Smooth muscle cell (in vitro differentiated cells): ENCODE results near the gene FBXO17. TPM values are rescaled to one million over a fixed set of nuclear protein-coding genes. Genes with fewer than 3 reads are reported as not detected.

Experiments
- DNase-seq: peaks from one replicate; lab custom pipeline; 2025; ENCODE audit not compliant: unreplicated experiment; lab: John Stamatoyannopoulos, UW
- H2AFZ ChIP-seq: fragments of 200-600 bp; sonication (generic); 2 replicates; pipeline ENCODE4 v1.6.0; 2016; ENCODE audit warnings: antibody characterized with exemption, low read depth, mild to moderate bottlenecking
- H3F3A ChIP-seq: fragments of 200-600 bp; sonication (generic); 2 replicates; pipeline ENCODE4 v1.6.0; 2017; ENCODE audit warnings: antibody characterized with exemption, low read depth
- H3K27ac ChIP-seq: fragments of 200-600 bp; sonication (generic); 2 replicates; pipeline ENCODE4 v1.5.1; 2016; ENCODE audit warnings: low read depth, mild to moderate bottlenecking
- H3K27me3 ChIP-seq: fragments of 200-600 bp; sonication (generic); 2 replicates; pipeline ENCODE4 v1.6.1; 2016; ENCODE audit warnings: low read depth, mild to moderate bottlenecking
- H3K36me3 ChIP-seq: fragments of 200-600 bp; sonication (generic); 2 replicates; pipeline ENCODE4 v1.5.1; 2016; ENCODE audit warnings: low read depth
- H3K4me1 ChIP-seq: fragments of 200-600 bp; sonication (generic); 2 replicates; pipeline ENCODE4 v1.5.1; 2016; ENCODE audit warnings: low read depth
- H3K4me2 ChIP-seq: fragments of 200-600 bp; sonication (generic); 2 replicates; pipeline ENCODE4 v1.6.0; 2016; ENCODE audit warnings: mild to moderate bottlenecking
- H3K4me3 ChIP-seq: fragments of 200-600 bp; sonication (generic); 2 replicates; pipeline ENCODE4 v1.5.1; 2016; ENCODE audit warnings: mild to moderate bottlenecking
- H3K79me2 ChIP-seq: fragments of 200-600 bp; sonication (generic); 2 replicates; pipeline ENCODE4 v1.6.0; 2016; ENCODE audit warnings: low read depth, mild to moderate bottlenecking
- H3K9ac ChIP-seq: fragments of 200-600 bp; sonication (generic); 2 replicates; pipeline ENCODE4 v1.6.0; 2016; ENCODE audit warnings: low read depth
- H3K9me3 ChIP-seq: fragments of 200-600 bp; sonication (generic); replicated peaks from 2 replicates; pipeline ENCODE4 v1.5.1; 2016; ENCODE audit warnings: low read depth
- H4K20me1 ChIP-seq: fragments of 200-600 bp; sonication (generic); 2 replicates; pipeline ENCODE4 v1.6.0; 2016; ENCODE audit warnings: low read depth
- WGBS: methylation state at CpG from one replicate; pipeline ENCODE4 v1.1.7; 2016; ENCODE audit warnings: low lambda C conversion rate; 5-methylcytosine and 5-hydroxymethylcytosine counted together
- polyA plus RNA-seq: library from polyadenylated mRNA; unstranded; fragments of >200 nt; fragmentation: Nextera tagmentation; extraction: Ambion mirVana; gene quantifications from 2 replicates; pipeline ENCODE4 v1.2.1, GENCODE V29; 2016
- total RNA-seq: library from RNA; depleted of rRNA; stranded (reverse); fragments of >200 nt; gene quantifications from 2 replicates; pipeline ENCODE4 v1.2.3, GENCODE V29; 2014
- TF ChIP-seq, protein P1 (sequence below): fragments of 200-600 bp; sonication (generic); IDR thresholded peaks from 2 replicates; pipeline ENCODE4 v1.5.1; 2017; ENCODE audit warnings: borderline replicate concordance, mild to moderate bottlenecking, antibody characterized with exemption; ENCODE audit not compliant: insufficient read depth, poor library complexity, severe bottlenecking

Gene FBXO17
- total and polyA plus RNA-seq, 2 experiments from 2014 or later, result 8.2 to 17.9 TPM

GRCh38 chr19:38946229-38947010, 29.1 kb downstream of the FBXO17 start:
- H4K20me1 ChIP-seq, result no peaks in the 10 kb centered on the region
- 96% methylated on average over 11 of the region's 11 CpGs for WGBS
- no peak overlapping the region for H3K4me3 ChIP-seq
- no peaks in the 10 kb centered on the region for H3K4me1 ChIP-seq
- H3K9me3 ChIP-seq, result no peaks in the 10 kb centered on the region
- no peaks in the 10 kb centered on the region for H3K36me3 ChIP-seq
- H3F3A ChIP-seq, result no peaks in the 10 kb centered on the region
- no peak overlapping the region for H3K4me2 ChIP-seq
- no peaks in the 10 kb centered on the region for H3K79me2 ChIP-seq
- H3K27ac ChIP-seq, result no peak overlapping the region
- no peak overlapping the region for H3K9ac ChIP-seq
- DNase-seq, result no peak
- TF ChIP-seq, protein P1, sequence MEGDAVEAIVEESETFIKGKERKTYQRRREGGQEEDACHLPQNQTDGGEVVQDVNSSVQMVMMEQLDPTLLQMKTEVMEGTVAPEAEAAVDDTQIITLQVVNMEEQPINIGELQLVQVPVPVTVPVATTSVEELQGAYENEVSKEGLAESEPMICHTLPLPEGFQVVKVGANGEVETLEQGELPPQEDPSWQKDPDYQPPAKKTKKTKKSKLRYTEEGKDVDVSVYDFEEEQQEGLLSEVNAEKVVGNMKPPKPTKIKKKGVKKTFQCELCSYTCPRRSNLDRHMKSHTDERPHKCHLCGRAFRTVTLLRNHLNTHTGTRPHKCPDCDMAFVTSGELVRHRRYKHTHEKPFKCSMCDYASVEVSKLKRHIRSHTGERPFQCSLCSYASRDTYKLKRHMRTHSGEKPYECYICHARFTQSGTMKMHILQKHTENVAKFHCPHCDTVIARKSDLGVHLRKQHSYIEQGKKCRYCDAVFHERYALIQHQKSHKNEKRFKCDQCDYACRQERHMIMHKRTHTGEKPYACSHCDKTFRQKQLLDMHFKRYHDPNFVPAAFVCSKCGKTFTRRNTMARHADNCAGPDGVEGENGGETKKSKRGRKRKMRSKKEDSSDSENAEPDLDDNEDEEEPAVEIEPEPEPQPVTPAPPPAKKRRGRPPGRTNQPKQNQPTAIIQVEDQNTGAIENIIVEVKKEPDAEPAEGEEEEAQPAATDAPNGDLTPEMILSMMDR, result no peak
- H2AFZ ChIP-seq, result no peak overlapping the region
- no peaks in the 10 kb centered on the region for H3K27me3 ChIP-seq

DNA sequence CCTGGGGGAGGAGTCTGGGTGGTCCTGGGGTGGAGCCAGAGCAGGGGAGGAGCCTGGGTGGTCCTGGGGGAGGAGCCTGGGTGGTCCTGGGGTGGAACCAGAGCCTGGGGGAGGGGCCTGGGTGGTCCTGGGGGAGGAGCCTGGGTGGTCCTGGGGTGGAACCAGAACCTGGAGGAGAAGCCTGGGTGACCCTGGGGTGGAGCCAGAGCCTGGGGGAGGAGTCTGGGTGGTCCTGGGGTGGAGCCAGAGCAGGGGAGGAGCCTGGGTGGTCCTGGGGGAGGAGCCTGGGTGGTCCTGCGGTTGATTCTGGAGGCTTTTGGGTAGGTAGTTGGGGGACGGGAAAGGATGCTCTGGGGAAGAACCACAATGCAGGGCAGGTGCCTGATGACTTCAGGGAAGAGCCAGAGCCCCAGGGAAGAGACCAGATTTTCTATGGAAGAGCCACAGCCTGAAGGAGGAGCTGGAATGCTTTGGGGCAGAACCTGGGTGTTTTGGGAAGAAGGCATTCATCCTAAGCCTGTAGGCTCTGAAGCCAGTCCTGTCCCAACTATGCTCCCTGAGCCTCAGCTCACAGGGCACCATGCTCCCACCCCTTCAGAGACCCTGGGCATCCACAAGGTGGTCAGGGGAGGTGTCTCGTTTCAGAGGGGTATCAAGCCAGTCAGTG, 29.8 kb downstream of the FBXO17 start:
- no peaks in the 10 kb centered on the region for H3K27me3 ChIP-seq

GRCh38 chr19:38944981-38945506, 30.5 kb downstream of the FBXO17 start:
- H3K9me3 ChIP-seq, result no peaks in the 10 kb centered on the region
- H4K20me1 ChIP-seq, result no peaks in the 10 kb centered on the region
- DNase-seq, result no peak
- no peaks in the 10 kb centered on the region for H3K36me3 ChIP-seq
- H3K4me2 ChIP-seq, result no peak overlapping the region
- TF ChIP-seq, protein P1, result no peak
- no peaks in the 10 kb centered on the region for H3F3A ChIP-seq
- no peaks in the 10 kb centered on the region for H3K27me3 ChIP-seq
- no peak overlapping the region for H3K27ac ChIP-seq
- H3K79me2 ChIP-seq, result no peaks in the 10 kb centered on the region
- no peak overlapping the region for H3K9ac ChIP-seq
- no peak overlapping the region for H2AFZ ChIP-seq
- H3K4me3 ChIP-seq, result no peak overlapping the region
- no peaks in the 10 kb centered on the region for H3K4me1 ChIP-seq
- WGBS, result 96% methylated on average over 11 of the region's 12 CpGs

More for the DNA sequence above, 29.8 kb downstream of the FBXO17 start:
- Histone ChIP-seq H3K9me3 (no peaks in the 10 kb centered on the region), H3K4me3 (no peak overlapping the region), H3K36me3 (no peaks in the 10 kb centered on the region), H3K9ac (no peak overlapping the region), H2AFZ (no peak overlapping the region), H3K4me2 (no peak overlapping the region), H4K20me1 (no peaks in the 10 kb centered on the region), H3K4me1 (no peaks in the 10 kb centered on the region), H3F3A (no peaks in the 10 kb centered on the region), H3K27ac (no peak overlapping the region), H3K79me2 (no peaks in the 10 kb centered on the region)
- 98% methylated on average over 3 of the region's 3 CpGs for WGBS
- DNase-seq, result no peak
- TF ChIP-seq, protein P1, result no peak
